Kidney epithelial cell (primary cell): Measurements from ENCODE around the gene DCC. TPM values are rescaled to one million over a fixed set of nuclear protein-coding genes. Genes with fewer than 3 reads are reported as not detected.

Source experiments
- DNase-seq: peaks from one replicate; pipeline ENCODE4 v3.0.0-alpha.2; 2010; ENCODE audit warnings: low read depth
- H3K27me3 ChIP-seq: 2 replicates; pipeline ENCODE4 v1.6.0; 2011; ENCODE audit warnings: low read length; ENCODE audit not compliant: control insufficient read depth, insufficient read depth
- H3K36me3 ChIP-seq: 2 replicates; pipeline ENCODE4 v1.5.1; 2011; ENCODE audit warnings: low read length; ENCODE audit not compliant: control insufficient read depth, insufficient read depth
- H3K4me3 ChIP-seq: 2 replicates; pipeline ENCODE4 v1.5.1; 2011; ENCODE audit warnings: low read depth, mild to moderate bottlenecking, control low read depth, low read length
- total RNA-seq: library from RNA; depleted of rRNA; stranded (reverse); fragments of >200 nt; gene quantifications from 2 replicates; pipeline ENCODE4 v1.2.3, GENCODE V29; 2015
- TF ChIP-seq, protein P1 (sequence below): IDR thresholded peaks from 2 replicates; pipeline ENCODE4 v1.5.1; 2011; ENCODE audit warnings: mild to moderate bottlenecking, moderate library complexity, low read length, control low read depth, inconsistent platforms; ENCODE audit not compliant: insufficient read depth, poor library complexity, severe bottlenecking

Gene DCC
- total RNA-seq, 1 donor from 2014 or later, result 0.04 TPM

DNA sequence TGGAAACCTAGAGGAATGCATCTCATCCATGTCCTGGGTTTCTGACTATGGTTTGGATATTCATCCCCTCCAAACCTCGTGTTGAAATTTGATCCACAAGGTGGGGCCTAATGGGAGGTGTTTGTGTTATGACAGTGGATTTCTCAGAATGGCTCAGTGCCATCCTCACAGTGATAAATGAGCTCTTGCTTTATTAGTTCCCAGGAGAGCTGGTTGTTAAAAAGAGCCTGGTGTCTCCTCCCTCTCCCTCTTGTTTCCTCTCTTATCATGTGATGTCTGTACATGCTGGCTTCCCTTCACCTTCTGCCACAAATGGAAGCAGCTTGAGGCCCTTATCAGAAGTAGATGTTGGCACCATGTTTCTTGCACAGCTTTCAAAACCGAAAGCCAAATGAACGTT lies 424.3 kb downstream of the DCC start:
- DNase-seq, result no peak
- no peaks in the 10 kb centered on the region for H3K36me3 ChIP-seq
- TF ChIP-seq, protein P1, sequence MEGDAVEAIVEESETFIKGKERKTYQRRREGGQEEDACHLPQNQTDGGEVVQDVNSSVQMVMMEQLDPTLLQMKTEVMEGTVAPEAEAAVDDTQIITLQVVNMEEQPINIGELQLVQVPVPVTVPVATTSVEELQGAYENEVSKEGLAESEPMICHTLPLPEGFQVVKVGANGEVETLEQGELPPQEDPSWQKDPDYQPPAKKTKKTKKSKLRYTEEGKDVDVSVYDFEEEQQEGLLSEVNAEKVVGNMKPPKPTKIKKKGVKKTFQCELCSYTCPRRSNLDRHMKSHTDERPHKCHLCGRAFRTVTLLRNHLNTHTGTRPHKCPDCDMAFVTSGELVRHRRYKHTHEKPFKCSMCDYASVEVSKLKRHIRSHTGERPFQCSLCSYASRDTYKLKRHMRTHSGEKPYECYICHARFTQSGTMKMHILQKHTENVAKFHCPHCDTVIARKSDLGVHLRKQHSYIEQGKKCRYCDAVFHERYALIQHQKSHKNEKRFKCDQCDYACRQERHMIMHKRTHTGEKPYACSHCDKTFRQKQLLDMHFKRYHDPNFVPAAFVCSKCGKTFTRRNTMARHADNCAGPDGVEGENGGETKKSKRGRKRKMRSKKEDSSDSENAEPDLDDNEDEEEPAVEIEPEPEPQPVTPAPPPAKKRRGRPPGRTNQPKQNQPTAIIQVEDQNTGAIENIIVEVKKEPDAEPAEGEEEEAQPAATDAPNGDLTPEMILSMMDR, result no peak
- no peaks in the 10 kb centered on the region for H3K27me3 ChIP-seq
- no peak overlapping the region for H3K4me3 ChIP-seq

DNA sequence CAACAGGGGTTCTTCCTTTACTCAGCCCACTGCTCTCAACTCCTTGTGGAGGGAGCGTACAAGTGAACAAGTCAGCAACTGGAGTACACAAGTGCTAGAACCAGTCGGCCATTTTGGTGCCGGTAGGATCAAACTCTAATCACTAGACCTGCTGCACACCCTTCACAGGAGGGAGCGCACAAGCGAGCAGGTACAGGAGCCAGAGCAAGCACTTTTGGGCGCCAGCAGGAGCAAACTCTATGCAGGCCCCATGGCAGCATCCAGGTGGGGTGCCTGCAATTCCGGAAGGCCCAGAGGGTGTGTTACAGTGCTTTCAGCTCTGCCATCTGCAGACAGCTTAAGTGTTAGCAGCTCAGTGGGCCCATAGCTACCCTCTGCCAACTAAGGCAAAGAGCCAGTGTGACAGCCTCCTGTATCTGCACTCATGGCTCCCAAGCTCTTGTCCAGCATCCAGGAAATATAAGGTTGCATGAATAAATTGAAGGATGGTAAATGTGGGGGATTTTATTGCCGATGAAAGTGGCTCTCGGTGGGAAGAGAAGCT lies 426.1 kb downstream of the DCC start:
- H3K27me3 ChIP-seq, result no peaks in the 10 kb centered on the region
- no peaks in the 10 kb centered on the region for H3K36me3 ChIP-seq
- DNase-seq, result no peak
- TF ChIP-seq, protein P1, result no peak
- H3K4me3 ChIP-seq, result no peak overlapping the region

DNA sequence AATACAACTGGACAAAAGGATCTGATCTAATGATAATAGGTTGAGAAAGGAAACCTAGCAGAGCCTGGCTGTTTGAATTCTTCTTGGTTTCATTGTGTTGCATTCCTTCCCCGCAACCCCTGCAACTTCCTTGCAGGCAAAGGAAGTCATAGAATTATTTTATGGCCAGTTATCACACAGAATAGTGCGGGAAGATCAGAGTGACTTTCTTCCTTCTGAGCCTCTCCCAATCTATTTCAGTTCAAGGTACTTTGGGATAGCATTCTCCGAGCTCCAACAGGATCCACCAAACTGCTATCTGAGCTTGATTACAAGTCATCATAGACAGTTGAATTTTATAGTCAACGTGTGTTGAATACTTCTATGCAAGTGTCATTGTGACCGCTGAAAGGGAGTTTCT lies 441.1 kb downstream of the DCC start:
- TF ChIP-seq, protein P1, result no peak
- DNase-seq, result no peak
- H3K4me3 ChIP-seq, result no peak overlapping the region
- H3K27me3 ChIP-seq, result no peaks in the 10 kb centered on the region
- no peaks in the 10 kb centered on the region for H3K36me3 ChIP-seq

DNA sequence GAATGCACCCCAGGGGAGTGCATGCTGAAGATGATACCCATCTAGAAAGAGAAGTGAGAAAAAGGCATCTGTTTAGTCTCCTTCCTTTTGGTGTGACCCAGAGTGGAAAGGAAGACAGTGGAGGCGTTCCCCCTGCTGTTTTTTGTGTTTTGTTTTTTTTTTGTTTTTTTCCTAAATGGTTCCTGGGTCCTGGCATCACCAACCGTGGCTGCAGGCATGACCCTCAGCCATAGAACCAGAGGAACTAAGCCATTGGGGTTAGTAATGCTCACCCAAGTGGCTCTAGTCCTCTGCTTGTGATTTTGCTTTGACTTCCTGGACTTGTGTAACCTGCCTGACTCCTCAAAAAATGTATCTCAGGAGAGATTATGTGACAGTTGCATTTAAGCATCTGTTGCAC lies 451.3 kb downstream of the DCC start:
- TF ChIP-seq, protein P1, result no peak
- no peaks in the 10 kb centered on the region for H3K27me3 ChIP-seq
- no peaks in the 10 kb centered on the region for H3K36me3 ChIP-seq
- DNase-seq, result no peak
- no peak overlapping the region for H3K4me3 ChIP-seq

DNA sequence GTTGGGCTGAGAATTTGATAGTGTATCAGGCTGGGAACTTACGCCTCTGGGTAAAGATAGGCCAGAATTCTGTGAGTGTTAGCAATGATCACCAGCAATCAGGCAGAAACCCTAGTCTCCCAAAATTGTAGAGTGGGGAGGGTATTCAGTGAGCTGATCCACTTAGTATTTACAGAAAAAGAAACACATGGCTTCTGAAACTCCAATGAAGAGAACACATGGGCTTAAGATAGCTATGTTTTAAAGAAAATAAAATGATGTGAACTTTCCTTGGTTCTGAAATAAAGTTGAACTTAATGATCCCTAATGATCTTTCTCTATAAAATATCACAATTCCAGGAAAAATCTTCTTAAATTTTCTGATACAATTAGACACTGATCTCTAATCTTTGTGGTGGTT lies 472.8 kb downstream of the DCC start:
- Histone ChIP-seq H3K27me3 (no peaks in the 10 kb centered on the region), H3K4me3 (no peak overlapping the region), H3K36me3 (no peaks in the 10 kb centered on the region)
- DNase-seq, result no peak
- TF ChIP-seq, protein P1, result no peak
